AG09319 (cell line): Measurements from ENCODE around the gene CLEC3B.

Experiments used
- DNase-seq: peaks from one replicate; pipeline ENCODE4 v3.0.0-alpha.2; 2010; ENCODE audit warnings: low read depth; ENCODE audit errors: extremely low read depth
- TF ChIP-seq, protein P1 (sequence below): IDR thresholded peaks from 2 replicates; pipeline ENCODE4 v1.5.1; 2011; ENCODE audit warnings: low read depth, mild to moderate bottlenecking, inconsistent platforms, low read length, moderate library complexity

Gene CLEC3B

DNA sequence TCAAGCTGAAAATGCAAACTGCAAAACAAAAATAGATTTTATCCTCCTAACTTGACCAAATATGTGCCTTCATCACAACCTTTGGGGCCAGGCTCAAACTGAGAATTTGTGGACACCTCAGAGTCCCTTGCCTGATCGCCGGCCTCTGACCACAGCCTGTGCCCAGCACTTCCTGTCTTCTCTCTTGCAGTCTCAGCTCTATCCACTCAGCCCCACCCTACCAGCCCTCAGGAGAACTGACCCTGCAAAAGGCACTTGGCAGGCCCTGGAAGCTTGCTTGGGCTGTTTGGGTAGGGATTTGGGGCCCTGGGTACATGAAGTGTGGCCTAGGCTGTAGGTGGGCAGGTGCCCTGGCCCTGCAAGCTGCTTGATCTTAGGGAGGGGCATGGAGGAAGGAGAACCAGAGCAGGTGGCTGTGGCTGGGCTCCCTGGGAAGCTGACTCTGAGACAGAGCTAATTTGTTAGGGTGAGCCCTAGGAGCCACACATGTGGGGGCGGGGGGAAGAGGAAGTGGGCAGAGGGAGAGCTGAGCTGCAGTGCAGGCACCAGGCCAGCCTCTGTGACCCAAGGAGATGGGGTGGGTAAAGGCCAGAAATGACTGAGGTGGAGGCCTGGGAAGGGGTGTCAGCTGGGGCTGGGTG lies 8.6 kb downstream of the CLEC3B start:
- TF ChIP-seq, protein P1, sequence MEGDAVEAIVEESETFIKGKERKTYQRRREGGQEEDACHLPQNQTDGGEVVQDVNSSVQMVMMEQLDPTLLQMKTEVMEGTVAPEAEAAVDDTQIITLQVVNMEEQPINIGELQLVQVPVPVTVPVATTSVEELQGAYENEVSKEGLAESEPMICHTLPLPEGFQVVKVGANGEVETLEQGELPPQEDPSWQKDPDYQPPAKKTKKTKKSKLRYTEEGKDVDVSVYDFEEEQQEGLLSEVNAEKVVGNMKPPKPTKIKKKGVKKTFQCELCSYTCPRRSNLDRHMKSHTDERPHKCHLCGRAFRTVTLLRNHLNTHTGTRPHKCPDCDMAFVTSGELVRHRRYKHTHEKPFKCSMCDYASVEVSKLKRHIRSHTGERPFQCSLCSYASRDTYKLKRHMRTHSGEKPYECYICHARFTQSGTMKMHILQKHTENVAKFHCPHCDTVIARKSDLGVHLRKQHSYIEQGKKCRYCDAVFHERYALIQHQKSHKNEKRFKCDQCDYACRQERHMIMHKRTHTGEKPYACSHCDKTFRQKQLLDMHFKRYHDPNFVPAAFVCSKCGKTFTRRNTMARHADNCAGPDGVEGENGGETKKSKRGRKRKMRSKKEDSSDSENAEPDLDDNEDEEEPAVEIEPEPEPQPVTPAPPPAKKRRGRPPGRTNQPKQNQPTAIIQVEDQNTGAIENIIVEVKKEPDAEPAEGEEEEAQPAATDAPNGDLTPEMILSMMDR, result no peak

DNA sequence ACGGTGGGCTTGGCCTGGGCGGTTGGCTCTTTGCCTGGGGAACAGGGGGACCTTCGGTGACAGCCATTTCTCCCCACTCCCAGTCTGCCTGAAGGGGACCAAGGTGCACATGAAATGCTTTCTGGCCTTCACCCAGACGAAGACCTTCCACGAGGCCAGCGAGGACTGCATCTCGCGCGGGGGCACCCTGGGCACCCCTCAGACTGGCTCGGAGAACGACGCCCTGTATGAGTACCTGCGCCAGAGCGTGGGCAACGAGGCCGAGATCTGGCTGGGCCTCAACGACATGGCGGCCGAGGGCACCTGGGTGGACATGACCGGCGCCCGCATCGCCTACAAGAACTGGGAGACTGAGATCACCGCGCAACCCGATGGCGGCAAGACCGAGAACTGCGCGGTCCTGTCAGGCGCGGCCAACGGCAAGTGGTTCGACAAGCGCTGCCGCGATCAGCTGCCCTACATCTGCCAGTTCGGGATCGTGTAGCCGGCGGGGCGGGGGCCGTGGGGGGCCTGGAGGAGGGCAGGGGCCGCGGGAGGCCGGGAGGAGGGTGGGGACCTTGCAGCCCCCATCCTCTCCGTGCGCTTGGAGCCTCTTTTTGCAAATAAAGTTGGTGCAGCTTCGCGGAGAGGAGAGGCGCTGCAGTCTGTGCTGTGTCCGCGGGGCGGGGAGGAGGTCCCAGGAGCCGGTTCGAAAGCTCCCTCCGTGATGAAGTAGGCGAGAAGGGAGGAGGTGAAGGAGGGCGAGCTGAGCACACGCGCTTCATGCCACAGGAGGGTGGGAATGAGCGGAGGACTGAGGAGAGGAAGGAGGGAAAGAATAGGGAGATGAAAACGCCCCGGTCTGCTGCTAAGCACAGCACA lies 9.6 kb downstream of the CLEC3B start:
- TF ChIP-seq, protein P1, result no peak; the same call in 1 of the 2 replicates
- DNase-seq, result no peak

More for the DNA sequence above, 8.6 kb downstream of the CLEC3B start:
- DNase-seq, result no peak

DNA sequence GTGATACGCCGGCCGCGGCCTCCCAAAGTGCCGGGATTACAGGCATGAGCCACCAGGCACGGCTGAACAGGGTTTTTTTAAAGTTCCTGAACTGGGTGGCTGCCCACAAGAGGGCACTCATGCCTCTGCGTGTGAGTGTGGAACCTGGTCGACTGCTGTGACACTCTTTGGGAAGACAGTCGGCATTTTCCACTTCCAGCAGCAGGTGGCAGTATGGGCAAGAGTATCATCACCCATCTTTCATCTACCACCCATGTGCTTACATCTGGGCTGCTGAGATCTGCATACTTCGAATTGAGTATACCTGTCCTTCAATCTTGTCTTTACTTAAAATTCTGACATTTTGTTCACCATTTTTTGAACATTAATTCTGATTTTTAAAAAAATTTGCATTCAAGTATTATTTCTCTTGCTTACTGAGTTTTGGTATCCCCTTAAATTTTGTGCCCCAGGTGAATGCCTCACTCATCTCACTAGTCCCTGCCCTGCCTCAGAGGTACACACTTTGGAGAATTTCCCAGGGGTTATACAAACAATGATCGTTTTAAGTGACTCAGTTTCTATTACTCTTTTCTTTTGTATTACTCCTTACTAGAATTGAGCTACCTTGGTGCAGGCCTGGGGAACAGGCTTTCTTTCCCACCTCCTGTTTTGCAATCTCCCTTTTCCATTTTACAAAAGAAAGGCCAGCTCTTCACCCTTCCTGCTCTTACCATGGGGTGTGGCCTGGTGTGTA lies 11.8 kb downstream of the CLEC3B start:
- TF ChIP-seq, protein P1, result peak; percentile 83
- DNase-seq, result peak; percentile 81

DNA sequence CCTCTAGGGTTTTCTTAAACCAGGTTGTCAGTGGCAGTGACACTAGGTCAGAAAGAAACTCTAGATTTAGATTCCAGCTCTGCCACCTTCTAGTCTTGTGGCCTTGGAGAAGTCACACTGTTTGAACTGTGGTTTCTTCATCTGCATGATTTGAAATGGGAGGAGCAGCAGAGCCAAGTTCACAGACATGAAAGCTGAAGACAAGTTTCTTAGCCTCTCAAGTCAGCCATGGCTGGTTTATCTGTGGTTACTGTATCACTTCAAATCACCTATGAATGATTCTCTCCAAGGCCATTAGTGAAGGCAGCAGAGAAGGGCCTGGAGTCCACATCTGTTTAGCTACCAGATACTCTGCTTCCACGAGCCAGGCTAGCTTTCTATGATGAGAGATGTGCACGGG lies 15.6 kb downstream of the CLEC3B start:
- DNase-seq, result no peak
- TF ChIP-seq, protein P1, result no peak

DNA sequence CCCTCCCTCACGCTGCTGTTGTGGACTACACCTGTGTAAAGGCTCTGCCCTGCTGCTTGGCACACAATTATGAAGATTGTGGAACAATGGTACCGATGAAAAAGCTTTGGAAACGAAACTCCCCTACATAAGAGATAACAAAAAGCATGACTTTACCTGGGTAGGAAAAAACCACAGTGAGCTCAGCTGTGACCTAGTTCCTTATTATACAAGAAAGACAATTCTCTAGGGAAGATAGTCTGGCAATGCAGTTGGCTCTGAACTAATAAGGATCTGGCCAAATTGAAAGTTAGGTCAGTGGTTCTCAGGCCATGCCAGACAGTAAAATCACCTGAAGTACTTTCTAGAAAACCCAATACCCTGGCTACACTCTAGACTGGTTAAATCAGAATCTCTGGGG lies 16.1 kb downstream of the CLEC3B start:
- no peak for DNase-seq
- TF ChIP-seq, protein P1, result no peak

DNA sequence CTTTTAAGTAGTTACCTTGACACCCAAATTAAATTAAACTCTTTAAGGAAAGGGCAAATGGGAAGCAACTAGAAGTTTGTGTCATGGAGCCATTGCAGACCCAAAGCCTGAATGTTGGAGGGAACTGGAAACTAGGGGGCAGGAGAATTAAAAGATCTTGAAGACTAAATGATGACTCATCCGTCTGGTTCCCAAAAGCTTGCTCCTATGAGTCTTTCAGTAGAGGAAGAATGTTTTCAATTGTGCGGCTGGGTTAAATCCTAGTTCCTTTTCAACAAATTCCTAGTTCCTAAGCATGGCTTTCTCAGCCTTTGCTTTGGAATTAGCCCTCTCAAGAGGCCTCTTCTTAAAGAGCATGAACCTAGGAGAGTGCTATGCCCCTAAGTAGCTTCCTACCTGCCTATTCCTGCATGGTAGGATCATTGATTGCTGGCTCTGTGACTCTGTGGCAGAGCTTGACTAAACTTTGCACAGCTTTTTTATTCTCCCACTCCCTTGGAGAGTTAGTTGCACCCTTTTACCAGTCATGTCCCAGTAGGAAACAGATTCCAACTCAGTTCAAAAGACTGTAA lies 17.7 kb downstream of the CLEC3B start:
- peak; percentile 69 for DNase-seq
- TF ChIP-seq, protein P1, result peak; percentile 50
